ENCODE results near the gene PDHX. TPM values are rescaled to one million over a fixed set of nuclear protein-coding genes. Genes with fewer than 3 reads are reported as not detected.
A peak's percentile ranks its signal among the peaks of the same experiment; 100 is the strongest.

Gene PDHX
- total and polyA plus RNA-seq, 10 of the 15 experiments (the other 5 are each of a cell fraction or from before 2014, with no cell fraction given) = 14.5 to 41.9 (median 28.0) TPM

GRCh38 chr11:35029979-35030682 lies 113.7 kb downstream of the PDHX start (continued):
- TF ChIP-seq, protein P1, sequence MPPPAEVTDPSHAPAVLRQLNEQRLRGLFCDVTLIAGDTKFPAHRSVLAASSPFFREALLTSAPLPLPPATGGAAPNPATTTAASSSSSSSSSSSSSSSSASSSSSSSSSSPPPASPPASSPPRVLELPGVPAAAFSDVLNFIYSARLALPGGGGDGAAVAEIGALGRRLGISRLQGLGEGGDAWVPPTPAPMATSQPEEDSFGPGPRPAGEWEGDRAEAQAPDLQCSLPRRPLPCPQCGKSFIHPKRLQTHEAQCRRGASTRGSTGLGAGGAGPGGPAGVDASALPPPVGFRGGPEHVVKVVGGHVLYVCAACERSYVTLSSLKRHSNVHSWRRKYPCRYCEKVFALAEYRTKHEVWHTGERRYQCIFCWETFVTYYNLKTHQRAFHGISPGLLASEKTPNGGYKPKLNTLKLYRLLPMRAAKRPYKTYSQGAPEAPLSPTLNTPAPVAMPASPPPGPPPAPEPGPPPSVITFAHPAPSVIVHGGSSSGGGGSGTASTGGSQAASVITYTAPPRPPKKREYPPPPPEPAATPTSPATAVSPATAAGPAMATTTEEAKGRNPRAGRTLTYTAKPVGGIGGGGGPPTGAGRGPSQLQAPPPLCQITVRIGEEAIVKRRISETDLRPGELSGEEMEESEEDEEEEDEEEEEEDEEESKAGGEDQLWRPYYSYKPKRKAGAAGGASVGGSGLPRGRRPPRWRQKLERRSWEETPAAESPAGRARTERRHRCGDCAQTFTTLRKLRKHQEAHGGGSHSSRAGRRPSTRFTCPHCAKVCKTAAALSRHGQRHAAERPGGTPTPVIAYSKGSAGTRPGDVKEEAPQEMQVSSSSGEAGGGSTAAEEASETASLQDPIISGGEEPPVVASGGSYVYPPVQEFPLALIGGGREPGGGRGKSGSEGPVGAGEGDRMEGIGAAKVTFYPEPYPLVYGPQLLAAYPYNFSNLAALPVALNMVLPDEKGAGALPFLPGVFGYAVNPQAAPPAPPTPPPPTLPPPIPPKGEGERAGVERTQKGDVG (CRISPR knock-in tag; IDR thresholded peaks at IDR 0.05) = no peak
- TF ChIP-seq JUNB (IDR thresholded peaks at IDR 0.05) = peak; percentile 77
- peak; percentile 75 to 81 for TF ChIP-seq IKZF2 (IDR thresholded peaks at IDR 0.05)
- peak in 1 of 2 experiments; percentile 91; a peak in 2 of 4 replicates for TF ChIP-seq ETV6 (conservative IDR thresholded peaks at IDR 0.05 in 1 of 2, IDR thresholded peaks at IDR 0.05 in 1 of 2; ENCODE audit: borderline replicate concordance in 1 of 2, low read depth in 1 of 2)
- peak; percentile 76; the same call in 1 of the 2 replicates for TF ChIP-seq ZBED1 (IDR thresholded peaks at IDR 0.05; ENCODE audit: borderline replicate concordance)
- TF ChIP-seq BCL11A (IDR thresholded peaks at IDR 0.05; ENCODE audit: low read depth, low read length) = peak; percentile 76; the same call in 1 of the 2 replicates
- TF ChIP-seq, protein P2, sequence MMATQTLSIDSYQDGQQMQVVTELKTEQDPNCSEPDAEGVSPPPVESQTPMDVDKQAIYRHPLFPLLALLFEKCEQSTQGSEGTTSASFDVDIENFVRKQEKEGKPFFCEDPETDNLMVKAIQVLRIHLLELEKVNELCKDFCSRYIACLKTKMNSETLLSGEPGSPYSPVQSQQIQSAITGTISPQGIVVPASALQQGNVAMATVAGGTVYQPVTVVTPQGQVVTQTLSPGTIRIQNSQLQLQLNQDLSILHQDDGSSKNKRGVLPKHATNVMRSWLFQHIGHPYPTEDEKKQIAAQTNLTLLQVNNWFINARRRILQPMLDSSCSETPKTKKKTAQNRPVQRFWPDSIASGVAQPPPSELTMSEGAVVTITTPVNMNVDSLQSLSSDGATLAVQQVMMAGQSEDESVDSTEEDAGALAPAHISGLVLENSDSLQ (IDR thresholded peaks at IDR 0.05) = no peak
- peak; percentile 60; the same call in 1 of the 2 replicates for TF ChIP-seq ATF7 (IDR thresholded peaks at IDR 0.05; ENCODE audit: low read depth)
- TF ChIP-seq RBBP5 (conservative IDR thresholded peaks at IDR 0.05) = no peak
- TF ChIP-seq CREM (IDR thresholded peaks at IDR 0.05; ENCODE audit: low read depth) = peak; percentile 62; the same call in 1 of the 2 replicates
- peak; percentile 72 for TF ChIP-seq IKZF1 (conservative IDR thresholded peaks at IDR 0.05)
- TF ChIP-seq CBX5 (IDR thresholded peaks at IDR 0.05; ENCODE audit: low read depth) = peak; percentile 80; the same call in 1 of the 2 replicates
- peak; percentile 29; the same call in 1 of the 2 replicates for TF ChIP-seq STAT3 (IDR thresholded peaks at IDR 0.05; ENCODE audit: low read depth, low read length)
- TF ChIP-seq YY1 (IDR thresholded peaks at IDR 0.05; ENCODE audit: low read depth, low read length) = 0 out of 2 replicates have a peak, but pooled peaks have one; percentile 25
- TF ChIP-seq DPF2 (IDR thresholded peaks at IDR 0.05) = 0 out of 2 replicates have a peak, but pooled peaks have one; percentile 30
- peak; percentile 90 for TF ChIP-seq NFIC (IDR thresholded peaks at IDR 0.05; ENCODE audit: low read depth, low read length)
- no peak for TF ChIP-seq SREBF1 (IDR thresholded peaks at IDR 0.05; ENCODE audit: low read length)
- peak; percentile 92 for TF ChIP-seq RUNX3 (IDR thresholded peaks at IDR 0.05; ENCODE audit: low read length)
- peak; percentile 39; the same call in 1 of the 2 replicates for TF ChIP-seq PAX5 (IDR thresholded peaks at IDR 0.05; ENCODE audit: borderline replicate concordance, low read depth, low read length)
- TF ChIP-seq ATF2 (IDR thresholded peaks at IDR 0.05; ENCODE audit: low read length) = peak; percentile 90
- TF ChIP-seq PAX8 (IDR thresholded peaks at IDR 0.05) = no peak
- no peak for TF ChIP-seq SIX5 (IDR thresholded peaks at IDR 0.05; ENCODE audit: low read depth, low read length, severe bottlenecking)
- TF ChIP-seq SMAD1 (IDR thresholded peaks at IDR 0.05; ENCODE audit: low read depth, partially characterized antibody) = no peak
- 0 out of 2 replicates have a peak, but pooled peaks have one; percentile 73 for TF ChIP-seq TBL1XR1 (IDR thresholded peaks at IDR 0.05; ENCODE audit: low read depth, low read length)
- TF ChIP-seq MTA3 (IDR thresholded peaks at IDR 0.05; ENCODE audit: borderline replicate concordance, low read length) = peak; percentile 64; the same call in 1 of the 2 replicates
- no peak for TF ChIP-seq KDM1A (IDR thresholded peaks at IDR 0.05; ENCODE audit: borderline replicate concordance)

Measured in GM12878 (cell line).